Breast epithelium (tissue), 4 donors: Measurements from ENCODE around the gene NSL1. TPM values are rescaled to one million over a fixed set of nuclear protein-coding genes. Genes with fewer than 3 reads are reported as not detected.

ENCODE experiments used
- DNase-seq, 2 donors: peaks; one replicate each; pipeline ENCODE4 v3.0.0-alpha.2; 2019; ENCODE audit warnings: low spot score in 2 of 2
- H3K27ac ChIP-seq, 2 donors: fragments of 200-600 bp; sonication (generic) in 1 of 2; one replicate each; pipeline ENCODE4 v1.5.1; 2016 to 2019; ENCODE audit warnings: mild to moderate bottlenecking in 1 of 2
- H3K27me3 ChIP-seq, 2 donors: fragments of 200-600 bp; sonication (generic) in 1 of 2; one replicate each; pipeline versions ENCODE4 v1.5.1 to v1.6.0; 2017 to 2019; ENCODE audit warnings: control low read depth in 1 of 2, mild to moderate bottlenecking in 1 of 2
- H3K36me3 ChIP-seq: fragments of 200-600 bp; one replicate; pipeline ENCODE4 v1.5.1; 2019
- H3K4me1 ChIP-seq, 2 donors: fragments of 200-600 bp; sonication (generic); one replicate each; pipeline ENCODE4 v1.5.1; 2016 to 2019; ENCODE audit warnings: control low read depth in 1 of 2
- H3K4me3 ChIP-seq, 3 donors: fragments of 200-600 bp; sonication (generic); 1 replicate in 2 of 3; 2 replicates in 1 of 3; pipeline ENCODE4 v1.5.1; 2016 to 2019; ENCODE audit warnings: mild to moderate bottlenecking in 3 of 3, moderate library complexity in 2 of 3
- H3K9me3 ChIP-seq, 2 donors: fragments of 200-600 bp; sonication (generic) in 1 of 2; one replicate each; pipeline ENCODE4 v1.5.1; 2016 to 2019; ENCODE audit warnings: control low read depth in 1 of 2
- CTCF ChIP-seq, 3 donors: fragments of 450-650 bp; IDR thresholded peaks; one replicate each; pipeline ENCODE4 v1.5.1; 2016 to 2017; ENCODE audit warnings: antibody characterized with exemption in 3 of 3, mild to moderate bottlenecking in 3 of 3, moderate library complexity in 3 of 3
- POLR2A ChIP-seq: fragments of 450-650 bp; IDR thresholded peaks from one replicate; pipeline ENCODE4 v1.6.1; 2016; ENCODE audit warnings: antibody characterized with exemption, mild to moderate bottlenecking, moderate library complexity
- POLR2AphosphoS5 ChIP-seq, 3 donors: sonication (generic); formaldehyde crosslinking; IDR thresholded peaks; one replicate each; pipeline ENCODE4 v1.6.1; 2017; ENCODE audit warnings: antibody characterized with exemption in 3 of 3
- intact Hi-C: fragments of 100-400 bp; cut with DNase I; formaldehyde crosslinking; loops from one replicate; pipeline ENCODE4 v1.15.1; 2023; ENCODE audit warnings: low total_unique reads
- total RNA-seq, 3 donors: library from RNA; depleted of rRNA; stranded (reverse); fragments of >200 nt; gene quantifications; one replicate each; pipeline ENCODE4 v1.1.0, GENCODE V29; 2016

The NSL1 gene
- total RNA-seq, 3 donors from 2014 or later: 28.5 to 47.5 (median 44.6) TPM

- H3K4me3 ChIP-seq: no peak overlapping the region
- no peaks in the 10 kb centered on the region for H3K36me3 ChIP-seq
- no peaks in the 10 kb centered on the region for H3K27me3 ChIP-seq
- intact Hi-C loops: no loop called here
- peaks cover 0 to 14% of the 10 kb centered on the region in 2 donors for H3K9me3 ChIP-seq
- TF ChIP-seq POLR2A (no peak), POLR2AphosphoS5 (IDR thresholded peaks at IDR 0.05) (no peak), CTCF (IDR thresholded peaks at IDR 0.05) (no peak)
- H3K4me1 ChIP-seq: no peaks in the 10 kb centered on the region
- DNase-seq: no peak
- no peak overlapping the region for H3K27ac ChIP-seq
Observed at GRCh38 chr1:212827171-212827776, 35.7 kb upstream of the NSL1 start.

GRCh38 chr1:212825798-212826452 lies 34.3 kb upstream of the NSL1 start:
- no peak overlapping the region for H3K4me3 ChIP-seq
- DNase-seq: no peak
- intact Hi-C loops: no loop called here
- H3K27ac ChIP-seq: no peak overlapping the region
- peaks cover 0 to 14% of the 10 kb centered on the region in 2 donors for H3K9me3 ChIP-seq
- no peaks in the 10 kb centered on the region for H3K4me1 ChIP-seq
- H3K36me3 ChIP-seq: no peaks in the 10 kb centered on the region
- TF ChIP-seq CTCF (IDR thresholded peaks at IDR 0.05): no peak
- no peak for TF ChIP-seq POLR2AphosphoS5 (IDR thresholded peaks at IDR 0.05)
- TF ChIP-seq POLR2A: no peak
- no peaks in the 10 kb centered on the region for H3K27me3 ChIP-seq

- H3K27ac ChIP-seq: no peak overlapping the region
- H3K36me3 ChIP-seq: no peaks in the 10 kb centered on the region
- intact Hi-C loops: no loop called here
- H3K4me1 ChIP-seq: no peaks in the 10 kb centered on the region
- no peak for DNase-seq
- H3K4me3 ChIP-seq: no peak overlapping the region
- no peaks in the 10 kb centered on the region for H3K27me3 ChIP-seq
- TF ChIP-seq POLR2A (no peak), CTCF (IDR thresholded peaks at IDR 0.05) (no peak), POLR2AphosphoS5 (IDR thresholded peaks at IDR 0.05) (no peak)
- peaks cover 0 to 14% of the 10 kb centered on the region in 2 donors for H3K9me3 ChIP-seq
Observed at GRCh38 chr1:212824201-212824600, 32.6 kb upstream of the NSL1 start.

GRCh38 chr1:212822956-212823355 lies 31.4 kb upstream of the NSL1 start:
- Histone ChIP-seq H3K4me1 (no peaks in the 10 kb centered on the region), H3K9me3 (peaks cover 0 to 14% of the 10 kb centered on the region in 2 donors), H3K36me3 (no peaks in the 10 kb centered on the region), H3K4me3 (no peak overlapping the region), H3K27me3 (no peaks in the 10 kb centered on the region), H3K27ac (no peak overlapping the region)
- TF ChIP-seq POLR2A: no peak
- TF ChIP-seq POLR2AphosphoS5 (IDR thresholded peaks at IDR 0.05): no peak
- TF ChIP-seq CTCF (IDR thresholded peaks at IDR 0.05): no peak
- DNase-seq: no peak
- intact Hi-C loops: loop anchor here (2.0 kb wide), 2 partner anchors 30 to 66 kb away; no protein-coding TSS in a partner anchor

- TF ChIP-seq POLR2AphosphoS5 (IDR thresholded peaks at IDR 0.05) (no peak), CTCF (IDR thresholded peaks at IDR 0.05) (no peak), POLR2A (no peak)
- Histone ChIP-seq H3K36me3 (no peaks in the 10 kb centered on the region), H3K4me1 (no peaks in the 10 kb centered on the region), H3K4me3 (no peak overlapping the region), H3K27ac (no peak overlapping the region), H3K9me3 (peaks cover 0 to 10% of the 10 kb centered on the region in 2 donors), H3K27me3 (no peaks in the 10 kb centered on the region)
- DNase-seq: no peak
- intact Hi-C loops: no loop called here
Observed at GRCh38 chr1:212820969-212821368, 29.4 kb upstream of the NSL1 start.
